ENCODE data around the gene PSMB7. TPM values are rescaled to one million over a fixed set of nuclear protein-coding genes. Genes with fewer than 3 reads are reported as not detected.

The PSMB7 gene
- total and polyA plus RNA-seq, 2 donors (not counting 1 experiment from before 2014, with no cell fraction given) = 69.5 to 73.1 TPM

- intact Hi-C loops (cut with micrococcal nuclease) = no loop called here
- no peak overlapping the region for H3K4me3 Mint-ChIP-seq
- H3K27me3 Mint-ChIP-seq = no peaks in the 10 kb centered on the region
- peaks cover 31% of the 10 kb centered on the region for H3K4me1 Mint-ChIP-seq
- ATAC-seq (ENCODE audit: low read depth) (no peak), DNase-seq (no peak)
- ChIA-PET CTCF (interaction anchor here (1.3 to 5.5 kb wide), 3 partner anchors 11 to 262 kb away, joined by 4 to 54 read pairs (median 6); no protein-coding TSS in a partner anchor), POLR2A (no interaction called here)
- 89% methylated on average over 8 of the region's 12 CpGs for WGBS (ENCODE audit: insufficient coverage)
- TF ChIP-seq, protein P1, sequence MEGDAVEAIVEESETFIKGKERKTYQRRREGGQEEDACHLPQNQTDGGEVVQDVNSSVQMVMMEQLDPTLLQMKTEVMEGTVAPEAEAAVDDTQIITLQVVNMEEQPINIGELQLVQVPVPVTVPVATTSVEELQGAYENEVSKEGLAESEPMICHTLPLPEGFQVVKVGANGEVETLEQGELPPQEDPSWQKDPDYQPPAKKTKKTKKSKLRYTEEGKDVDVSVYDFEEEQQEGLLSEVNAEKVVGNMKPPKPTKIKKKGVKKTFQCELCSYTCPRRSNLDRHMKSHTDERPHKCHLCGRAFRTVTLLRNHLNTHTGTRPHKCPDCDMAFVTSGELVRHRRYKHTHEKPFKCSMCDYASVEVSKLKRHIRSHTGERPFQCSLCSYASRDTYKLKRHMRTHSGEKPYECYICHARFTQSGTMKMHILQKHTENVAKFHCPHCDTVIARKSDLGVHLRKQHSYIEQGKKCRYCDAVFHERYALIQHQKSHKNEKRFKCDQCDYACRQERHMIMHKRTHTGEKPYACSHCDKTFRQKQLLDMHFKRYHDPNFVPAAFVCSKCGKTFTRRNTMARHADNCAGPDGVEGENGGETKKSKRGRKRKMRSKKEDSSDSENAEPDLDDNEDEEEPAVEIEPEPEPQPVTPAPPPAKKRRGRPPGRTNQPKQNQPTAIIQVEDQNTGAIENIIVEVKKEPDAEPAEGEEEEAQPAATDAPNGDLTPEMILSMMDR (IDR thresholded peaks at IDR 0.05) = no peak
- no peak for TF ChIP-seq EZH2 (IDR thresholded peaks at IDR 0.05; ENCODE audit: borderline replicate concordance, insufficient read depth, low read depth, low read length, poor library complexity, severe bottlenecking)
- H3K4me3 ChIP-seq (ENCODE audit: control extremely low read depth in 1 of 5, extremely low read depth in 1 of 5, insufficient read depth in 1 of 5, low read depth in 2 of 5, low read length in 4 of 5) = no peak overlapping the region
- no peak overlapping the region for H3K9ac ChIP-seq (ENCODE audit: low read length)
- H3K79me2 ChIP-seq (ENCODE audit: control insufficient read depth, insufficient read depth, low read length) = peaks cover 88% of the 10 kb centered on the region
- H3K27ac ChIP-seq (ENCODE audit: low read length in 2 of 2) = no peak overlapping the region
- H3K9me3 Mint-ChIP-seq (ENCODE audit: insufficient read depth) = no peaks in the 10 kb centered on the region
- H2AFZ ChIP-seq (ENCODE audit: insufficient read depth, low read depth, low read length, poor library complexity, severe bottlenecking) = no peak overlapping the region
- no peaks in the 10 kb centered on the region for H3K9me3 ChIP-seq (ENCODE audit: control extremely low read depth in 1 of 3, control insufficient read depth in 2 of 3, insufficient read depth in 1 of 3, low read length in 2 of 3)
- no peaks in the 10 kb centered on the region for H3K4me1 ChIP-seq (ENCODE audit: control insufficient read depth in 2 of 2, insufficient read depth in 2 of 2, low read length in 2 of 2)
- H4K20me1 ChIP-seq (ENCODE audit: control insufficient read depth, insufficient read depth, low read length, poor library complexity, severe bottlenecking) = peaks cover 74% of the 10 kb centered on the region
- H3K27ac Mint-ChIP-seq = no peak overlapping the region
- H3K27me3 ChIP-seq (replicated peaks in 1 of 4; ENCODE audit: control extremely low read depth in 1 of 4, control insufficient read depth in 3 of 4, insufficient read depth in 4 of 4, low read length in 3 of 4) = no peaks in the 10 kb centered on the region
- no peak overlapping the region for H3K4me2 ChIP-seq (replicated peaks; ENCODE audit: low read depth, low read length, poor library complexity, severe bottlenecking)
- H3K36me3 ChIP-seq (replicated peaks in 1 of 2; ENCODE audit: control extremely low read depth in 1 of 2, control insufficient read depth in 1 of 2, extremely low read depth in 1 of 2, insufficient read depth in 2 of 2, low read length in 1 of 2) = peaks cover 5 to 31% of the 10 kb centered on the region in 2 experiments
Observed at GRCh38 chr9:124388275-124389048, 26.8 kb downstream of the PSMB7 start.

DNA sequence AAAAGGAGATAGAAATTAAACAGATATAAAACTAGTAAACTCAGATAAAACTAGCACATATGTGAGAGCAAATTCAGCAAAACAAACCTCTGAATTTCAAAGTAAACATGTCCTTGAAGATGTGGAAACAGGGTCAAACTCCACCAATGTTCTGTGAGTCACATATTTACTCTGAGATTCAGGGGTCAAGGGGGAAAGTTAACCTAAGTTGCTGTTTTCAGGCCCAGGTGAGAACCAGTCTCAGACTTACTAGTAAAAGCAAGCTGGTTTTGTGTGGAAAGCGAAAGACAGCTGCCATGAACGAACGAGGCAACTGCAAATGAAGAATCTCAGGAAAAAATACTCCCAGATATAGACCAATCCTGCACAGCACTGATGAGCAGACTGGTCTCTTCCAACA is 29.0 kb downstream of the PSMB7 start:
- H3K9ac ChIP-seq (ENCODE audit: low read length) = no peak overlapping the region
- peaks cover 55% of the 10 kb centered on the region for H4K20me1 ChIP-seq (ENCODE audit: control insufficient read depth, insufficient read depth, low read length, poor library complexity, severe bottlenecking)
- Mint-ChIP-seq H3K9me3 (ENCODE audit: insufficient read depth) (no peaks in the 10 kb centered on the region), H3K4me3 (no peak overlapping the region), H3K27ac (no peak overlapping the region), H3K27me3 (no peaks in the 10 kb centered on the region), H3K4me1 (peaks cover 31% of the 10 kb centered on the region)
- no peaks in the 10 kb centered on the region for H3K9me3 ChIP-seq (ENCODE audit: control extremely low read depth in 1 of 3, control insufficient read depth in 2 of 3, insufficient read depth in 1 of 3, low read length in 2 of 3)
- 100% methylated on average over 1 of the region's 3 CpGs for WGBS (ENCODE audit: insufficient coverage)
- DNase-seq = no peak
- TF ChIP-seq EZH2 (IDR thresholded peaks at IDR 0.05; ENCODE audit: borderline replicate concordance, insufficient read depth, low read depth, low read length, poor library complexity, severe bottlenecking) = no peak
- TF ChIP-seq, protein P1 (IDR thresholded peaks at IDR 0.05) = no peak
- intact Hi-C loops (cut with micrococcal nuclease) = no loop called here
- ATAC-seq (ENCODE audit: low read depth) = no peak
- no peak overlapping the region for H3K4me2 ChIP-seq (replicated peaks; ENCODE audit: low read depth, low read length, poor library complexity, severe bottlenecking)
- POLR2A ChIA-PET = no interaction called here
- CTCF ChIA-PET = interaction anchor here (1.6 to 5.5 kb wide), 5 partner anchors 9 to 842 kb away, joined by 4 to 54 read pairs (median 9); no protein-coding TSS in a partner anchor
- peaks cover 76% of the 10 kb centered on the region for H3K79me2 ChIP-seq (ENCODE audit: control insufficient read depth, insufficient read depth, low read length)
- no peaks in the 10 kb centered on the region for H3K4me1 ChIP-seq (ENCODE audit: control insufficient read depth in 2 of 2, insufficient read depth in 2 of 2, low read length in 2 of 2)
- H3K27me3 ChIP-seq (replicated peaks in 1 of 4; ENCODE audit: control extremely low read depth in 1 of 4, control insufficient read depth in 3 of 4, insufficient read depth in 4 of 4, low read length in 3 of 4) = no peaks in the 10 kb centered on the region
- peaks cover 7 to 30% of the 10 kb centered on the region in 2 experiments for H3K36me3 ChIP-seq (replicated peaks in 1 of 2; ENCODE audit: control extremely low read depth in 1 of 2, control insufficient read depth in 1 of 2, extremely low read depth in 1 of 2, insufficient read depth in 2 of 2, low read length in 1 of 2)
- H3K27ac ChIP-seq (ENCODE audit: low read length in 2 of 2) = no peak overlapping the region
- H3K4me3 ChIP-seq (ENCODE audit: control extremely low read depth in 1 of 5, extremely low read depth in 1 of 5, insufficient read depth in 1 of 5, low read depth in 2 of 5, low read length in 4 of 5) = no peak overlapping the region
- no peak overlapping the region for H2AFZ ChIP-seq (ENCODE audit: insufficient read depth, low read depth, low read length, poor library complexity, severe bottlenecking)

Data from B cell (primary cell).